Panc1 (cell line): ENCODE measurements around the gene INHBB.

ENCODE experiments used
- POLR2AphosphoS5 ChIP-seq: IDR thresholded peaks from 2 replicates; pipeline ENCODE4 v1.6.1; 2012; ENCODE audit warnings: mild to moderate bottlenecking, low read depth, low read length, moderate library complexity
- TF ChIP-seq, protein P1 (sequence below): fragments of 450-650 bp; IDR thresholded peaks from 2 replicates; pipeline ENCODE4 v1.5.1; 2017; ENCODE audit warnings: mild to moderate bottlenecking

DNA sequence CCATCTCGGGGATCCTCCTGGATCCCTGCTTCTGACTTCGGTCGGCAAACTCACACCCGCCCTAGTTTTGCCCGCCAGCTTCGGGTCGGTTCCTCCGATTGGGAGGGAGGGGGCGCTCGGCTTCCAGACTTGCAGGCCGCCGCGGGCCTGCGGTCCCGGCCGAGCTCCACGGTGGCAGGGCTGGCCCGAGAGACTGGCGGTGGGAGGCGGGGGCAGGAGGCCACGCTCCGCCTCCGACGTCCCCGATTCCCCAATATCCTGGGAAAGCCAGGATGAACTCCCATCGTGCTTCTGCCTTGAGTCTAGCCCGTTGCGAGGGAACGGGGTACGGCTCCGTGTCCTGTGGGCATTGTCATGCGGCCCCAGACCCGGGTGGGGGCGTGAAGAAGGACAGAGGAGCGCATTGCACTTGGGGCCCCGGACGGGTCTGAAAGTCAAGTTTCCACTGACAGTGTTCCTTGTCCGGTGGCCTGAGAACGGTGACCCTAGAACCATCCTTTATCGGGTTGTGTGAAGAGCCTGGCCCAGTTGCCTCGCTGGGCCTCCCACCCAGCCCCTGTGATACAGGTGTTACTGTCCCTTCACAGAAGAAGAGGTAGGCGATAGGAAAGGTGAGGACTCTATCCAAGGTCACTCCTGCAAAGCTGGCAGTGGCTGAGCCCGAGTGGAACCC lies 2.4 kb upstream of the INHBB start:
- TF ChIP-seq, protein P1, sequence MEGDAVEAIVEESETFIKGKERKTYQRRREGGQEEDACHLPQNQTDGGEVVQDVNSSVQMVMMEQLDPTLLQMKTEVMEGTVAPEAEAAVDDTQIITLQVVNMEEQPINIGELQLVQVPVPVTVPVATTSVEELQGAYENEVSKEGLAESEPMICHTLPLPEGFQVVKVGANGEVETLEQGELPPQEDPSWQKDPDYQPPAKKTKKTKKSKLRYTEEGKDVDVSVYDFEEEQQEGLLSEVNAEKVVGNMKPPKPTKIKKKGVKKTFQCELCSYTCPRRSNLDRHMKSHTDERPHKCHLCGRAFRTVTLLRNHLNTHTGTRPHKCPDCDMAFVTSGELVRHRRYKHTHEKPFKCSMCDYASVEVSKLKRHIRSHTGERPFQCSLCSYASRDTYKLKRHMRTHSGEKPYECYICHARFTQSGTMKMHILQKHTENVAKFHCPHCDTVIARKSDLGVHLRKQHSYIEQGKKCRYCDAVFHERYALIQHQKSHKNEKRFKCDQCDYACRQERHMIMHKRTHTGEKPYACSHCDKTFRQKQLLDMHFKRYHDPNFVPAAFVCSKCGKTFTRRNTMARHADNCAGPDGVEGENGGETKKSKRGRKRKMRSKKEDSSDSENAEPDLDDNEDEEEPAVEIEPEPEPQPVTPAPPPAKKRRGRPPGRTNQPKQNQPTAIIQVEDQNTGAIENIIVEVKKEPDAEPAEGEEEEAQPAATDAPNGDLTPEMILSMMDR = peak; percentile 92
- no peak for TF ChIP-seq POLR2AphosphoS5
